ENCODE data around the gene MUCL1.
"Not testable (repeated sequence)": the region's sequence is repeated elsewhere in the genome, so short reads cannot be mapped to it uniquely, and the experiment has no call there.

MUCL1 gene

DNA sequence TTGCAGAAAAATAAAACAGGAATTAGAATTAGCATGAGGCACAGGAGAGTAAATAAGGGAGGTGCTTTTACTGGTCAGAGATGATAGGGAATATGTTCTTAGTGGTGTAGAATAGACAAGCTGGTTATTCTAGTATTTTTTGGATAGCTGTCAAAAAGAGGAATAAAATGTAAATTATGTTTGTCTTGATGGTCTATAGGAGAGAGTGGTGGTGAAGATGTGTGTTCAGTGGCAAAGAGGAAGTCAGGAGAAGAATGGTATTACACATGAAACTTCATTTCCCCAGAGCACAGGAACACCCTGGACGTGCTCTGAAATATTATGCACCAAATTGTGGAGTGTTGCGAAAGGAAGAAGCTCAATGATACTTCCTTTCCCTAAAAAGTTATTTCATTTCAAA lies 27.8 kb downstream of the MUCL1 start:
- no peak for DNase-seq (ENCODE audit: low read depth, low spot score)
- TF ChIP-seq, protein P1, sequence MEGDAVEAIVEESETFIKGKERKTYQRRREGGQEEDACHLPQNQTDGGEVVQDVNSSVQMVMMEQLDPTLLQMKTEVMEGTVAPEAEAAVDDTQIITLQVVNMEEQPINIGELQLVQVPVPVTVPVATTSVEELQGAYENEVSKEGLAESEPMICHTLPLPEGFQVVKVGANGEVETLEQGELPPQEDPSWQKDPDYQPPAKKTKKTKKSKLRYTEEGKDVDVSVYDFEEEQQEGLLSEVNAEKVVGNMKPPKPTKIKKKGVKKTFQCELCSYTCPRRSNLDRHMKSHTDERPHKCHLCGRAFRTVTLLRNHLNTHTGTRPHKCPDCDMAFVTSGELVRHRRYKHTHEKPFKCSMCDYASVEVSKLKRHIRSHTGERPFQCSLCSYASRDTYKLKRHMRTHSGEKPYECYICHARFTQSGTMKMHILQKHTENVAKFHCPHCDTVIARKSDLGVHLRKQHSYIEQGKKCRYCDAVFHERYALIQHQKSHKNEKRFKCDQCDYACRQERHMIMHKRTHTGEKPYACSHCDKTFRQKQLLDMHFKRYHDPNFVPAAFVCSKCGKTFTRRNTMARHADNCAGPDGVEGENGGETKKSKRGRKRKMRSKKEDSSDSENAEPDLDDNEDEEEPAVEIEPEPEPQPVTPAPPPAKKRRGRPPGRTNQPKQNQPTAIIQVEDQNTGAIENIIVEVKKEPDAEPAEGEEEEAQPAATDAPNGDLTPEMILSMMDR (IDR thresholded peaks at IDR 0.05; ENCODE audit: low read depth, low read length), result no peak
- in situ Hi-C loops (cut with HindIII; ENCODE audit: low sequenced_read_pairs), result no loop called here
- no peak overlapping the region for H3K4me3 ChIP-seq (ENCODE audit: low read depth, low read length)

DNA sequence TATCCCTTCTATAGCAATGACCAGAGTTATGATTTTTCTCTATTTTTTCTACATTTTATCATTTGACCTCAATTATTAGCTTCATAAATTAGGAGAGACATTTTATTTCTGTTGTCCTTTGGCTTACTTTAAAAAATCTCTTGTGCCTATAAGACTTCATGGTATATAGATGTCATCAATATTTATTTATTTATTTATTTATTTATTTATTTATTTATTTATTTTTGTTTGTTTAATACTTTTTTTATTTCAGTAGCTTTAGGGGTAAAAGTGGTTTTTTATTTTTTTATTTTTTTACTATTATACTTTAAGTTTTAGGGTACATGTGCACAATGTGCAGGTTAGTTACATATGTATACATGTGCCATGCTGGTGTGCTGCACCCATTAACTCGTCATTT lies 28.3 kb downstream of the MUCL1 start:
- in situ Hi-C loops (cut with HindIII; ENCODE audit: low sequenced_read_pairs); DNase-seq (ENCODE audit: low read depth, low spot score): not testable (repeated sequence)

DNA sequence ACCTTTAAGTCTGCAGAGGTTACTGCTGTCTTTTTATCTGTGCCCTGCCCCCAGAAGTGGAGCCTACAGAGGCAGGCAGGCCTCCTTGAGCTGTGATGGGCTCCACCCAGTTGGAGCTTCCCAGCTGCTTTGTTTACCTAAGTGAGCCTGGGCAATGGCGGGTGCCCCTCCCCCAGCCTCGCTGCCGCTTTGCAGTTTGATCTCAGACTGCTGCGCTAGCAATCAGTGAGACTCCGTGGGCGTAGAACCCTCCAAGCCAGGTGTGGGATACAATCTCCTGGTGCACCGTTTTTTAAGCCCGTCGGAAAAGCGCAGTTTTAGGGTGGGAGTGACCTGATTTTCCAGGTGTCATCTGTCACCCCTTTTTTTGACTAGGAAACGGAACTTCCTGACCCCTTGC lies 34.1 kb downstream of the MUCL1 start:
- in situ Hi-C loops (cut with HindIII; ENCODE audit: low sequenced_read_pairs); DNase-seq (ENCODE audit: low read depth, low spot score); H3K4me3 ChIP-seq (ENCODE audit: low read depth, low read length): not testable (repeated sequence)

More for the DNA sequence above, 28.3 kb downstream of the MUCL1 start:
- not testable (repeated sequence) for H3K4me3 ChIP-seq (ENCODE audit: low read depth, low read length)

DNA sequence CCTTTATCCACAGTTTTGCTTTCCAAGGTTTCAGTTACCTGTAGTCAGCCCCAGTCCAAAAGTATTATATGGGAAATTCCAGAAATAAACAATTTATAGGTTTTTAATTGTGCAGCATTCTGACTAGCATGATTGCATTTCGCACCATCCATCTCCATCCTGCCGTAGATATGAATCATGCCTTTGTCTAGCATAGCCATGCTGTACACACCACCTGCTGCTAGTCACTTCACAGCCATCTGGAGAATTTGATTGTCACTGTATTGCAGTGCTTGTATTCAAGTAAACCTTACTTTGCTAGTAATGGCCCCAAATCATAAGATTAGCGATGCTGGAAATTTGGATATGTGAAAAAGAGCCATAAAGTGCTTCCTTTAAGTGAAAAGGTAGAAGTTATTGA lies 36.0 kb downstream of the MUCL1 start:
- no peak for DNase-seq (ENCODE audit: low read depth, low spot score)
- TF ChIP-seq, protein P1 (IDR thresholded peaks at IDR 0.05; ENCODE audit: low read depth, low read length), result no peak
- in situ Hi-C loops (cut with HindIII; ENCODE audit: low sequenced_read_pairs), result no loop called here
- H3K4me3 ChIP-seq (ENCODE audit: low read depth, low read length), result no peak overlapping the region

DNA sequence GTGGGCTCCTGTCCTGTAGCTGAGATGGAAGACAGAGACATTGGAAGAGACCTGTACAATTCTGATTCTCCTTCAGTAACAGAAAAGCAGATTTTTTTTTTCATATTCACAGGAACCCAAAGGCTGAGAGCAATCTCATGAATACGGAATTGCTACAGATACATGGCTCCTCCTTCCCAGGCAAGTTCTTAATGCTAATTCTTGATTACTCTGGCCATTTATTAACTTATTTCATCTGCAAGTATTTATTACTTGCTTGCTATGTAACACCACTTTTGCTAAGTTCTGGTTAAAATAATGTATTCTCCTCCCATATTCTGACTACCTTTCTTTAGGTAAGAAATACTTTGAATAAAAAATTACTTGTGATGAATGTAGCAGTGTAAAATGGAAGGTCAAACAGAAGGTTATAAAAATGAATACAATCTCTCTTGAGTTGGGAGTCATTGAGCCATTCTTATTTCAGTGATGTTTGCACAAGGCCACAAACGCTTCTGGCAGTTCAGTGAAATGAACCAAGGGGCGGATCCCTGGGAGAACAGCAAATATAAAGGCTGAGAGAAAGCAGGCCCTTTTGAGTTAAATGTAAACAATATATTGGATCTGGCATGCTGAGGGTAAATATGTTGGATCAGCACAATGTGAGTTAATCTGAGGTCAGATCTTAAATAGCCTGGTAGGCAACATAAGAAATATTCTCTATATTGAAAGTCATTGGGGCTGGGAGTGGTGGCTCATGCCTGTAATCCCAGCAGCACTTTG lies 37.6 kb downstream of the MUCL1 start:
- in situ Hi-C loops (cut with HindIII; ENCODE audit: low sequenced_read_pairs), result no loop called here
- no peak overlapping the region for H3K4me3 ChIP-seq (ENCODE audit: low read depth, low read length)
- DNase-seq (ENCODE audit: low read depth, low spot score), result peak; percentile 13
- TF ChIP-seq, protein P1 (IDR thresholded peaks at IDR 0.05; ENCODE audit: low read depth, low read length), result no peak
